Ecto neural progenitor cell (in vitro differentiated cells): ENCODE results near the gene KAT7.
"Not testable (repeated sequence)": the region's sequence is repeated elsewhere in the genome, so short reads cannot be mapped to it uniquely, and the experiment has no call there.

Experiments used
- DNase-seq: peaks from one replicate; pipeline ENCODE4 v3.0.0-alpha.2; 2018; ENCODE audit warnings: low spot score

KAT7 gene

GRCh38 chr17:49788478-49789242, at the start of gene KAT7:
TSS of gene KAT7 (plus strand) at chr17:49788681. CDS start at chr17:49788835, 154 bp downstream.
- peak; percentile 100 for DNase-seq

- DNase-seq: no peak
Measured at GRCh38 chr17:49739641-49740271, 48.7 kb upstream of the KAT7 start.

- no peak for DNase-seq
Measured at GRCh38 chr17:49741009-49741691, 47.3 kb upstream of the KAT7 start.

GRCh38 chr17:49741692-49742076, 46.8 kb upstream of the KAT7 start:
- no peak for DNase-seq

- DNase-seq: no peak
Measured at GRCh38 chr17:49742166-49742638, 46.3 kb upstream of the KAT7 start.

GRCh38 chr17:49745175-49746139, 43.0 kb upstream of the KAT7 start:
- DNase-seq: no peak

GRCh38 chr17:49746791-49747490, 41.5 kb upstream of the KAT7 start:
- DNase-seq: no peak

- DNase-seq: no peak
Measured at GRCh38 chr17:49747632-49748031, 40.8 kb upstream of the KAT7 start.

- DNase-seq: no peak
Measured at GRCh38 chr17:49748223-49748622, 40.3 kb upstream of the KAT7 start.

GRCh38 chr17:49748791-49749190, 39.7 kb upstream of the KAT7 start:
- DNase-seq: no peak

GRCh38 chr17:49749730-49750129, 38.8 kb upstream of the KAT7 start:
- no peak for DNase-seq

- DNase-seq: no peak
Measured at GRCh38 chr17:49752508-49752907, 36.0 kb upstream of the KAT7 start.

GRCh38 chr17:49753959-49754391, 34.5 kb upstream of the KAT7 start:
- no peak for DNase-seq

- DNase-seq: no peak
Measured at GRCh38 chr17:49755663-49756283, 32.7 kb upstream of the KAT7 start.

- DNase-seq: no peak
Measured at GRCh38 chr17:49756323-49757150, 31.9 kb upstream of the KAT7 start.

GRCh38 chr17:49757151-49757777, 31.2 kb upstream of the KAT7 start:
- no peak for DNase-seq

- DNase-seq: not testable (repeated sequence)
Measured at GRCh38 chr17:49758464-49759010, 29.9 kb upstream of the KAT7 start.

GRCh38 chr17:49759203-49759602, 29.3 kb upstream of the KAT7 start:
- no peak for DNase-seq

GRCh38 chr17:49760296-49760695, 28.2 kb upstream of the KAT7 start:
- no peak for DNase-seq
